Cardiac muscle cell (in vitro differentiated cells and primary cell): ENCODE data around the gene NEUROD6. TPM values are rescaled to one million over a fixed set of nuclear protein-coding genes. Genes with fewer than 3 reads are reported as not detected.

ENCODE experiments used
- DNase-seq, 2 donors: peaks; one replicate each; pipeline versions ENCODE4 v3.0.0 to v3.0.0-alpha.2; 2010 to 2017; ENCODE audit warnings: low read depth in 1 of 2, low spot score in 1 of 2
- H3K27ac ChIP-seq: fragments of 200-600 bp; sonication (generic); 2 replicates; pipeline ENCODE4 v1.5.1; 2016
- H3K27me3 ChIP-seq: fragments of 200-600 bp; sonication (generic); 2 replicates; pipeline ENCODE4 v1.6.0; 2016; ENCODE audit warnings: control low read depth
- H3K36me3 ChIP-seq: fragments of 200-600 bp; sonication (generic); 2 replicates; pipeline ENCODE4 v1.5.1; 2016; ENCODE audit warnings: control low read depth
- H3K4me1 ChIP-seq: fragments of 200-600 bp; sonication (generic); 2 replicates; pipeline ENCODE4 v1.8.1; 2017; ENCODE audit warnings: low read depth, mild to moderate bottlenecking, mixed run types
- H3K4me3 ChIP-seq: fragments of 200-600 bp; sonication (generic); 2 replicates; pipeline ENCODE4 v1.5.1; 2016; ENCODE audit warnings: mild to moderate bottlenecking
- H3K9me3 ChIP-seq: fragments of 200-600 bp; sonication (generic); 2 replicates; pipeline ENCODE4 v1.5.1; 2017; ENCODE audit warnings: low read depth, mild to moderate bottlenecking, control low read depth
- CTCF ChIP-seq: IDR thresholded peaks from 2 replicates; pipeline ENCODE4 v1.5.1; 2012; ENCODE audit warnings: low read depth, mild to moderate bottlenecking, low read length
- polyA plus RNA-seq: library from polyadenylated mRNA; unstranded; fragments of >200 nt; fragmentation: Nextera tagmentation; extraction: Ambion mirVana; gene quantifications from 2 replicates; pipeline ENCODE4 v1.2.1, GENCODE V29; 2016
- total RNA-seq: library from RNA; depleted of rRNA; stranded (reverse); fragments of >200 nt; gene quantifications from 2 replicates; pipeline ENCODE4 v1.2.3, GENCODE V29; 2016

The NEUROD6 gene
- total and polyA plus RNA-seq, 2 experiments from 2014 or later: not detected

GRCh38 chr7:31338706-31339105 is 1.8 kb downstream of the NEUROD6 start:
- no peak for TF ChIP-seq CTCF

GRCh38 chr7:31337002-31337565 is 3.4 kb downstream of the NEUROD6 start:
- H3K27ac ChIP-seq: no peak overlapping the region
- no peaks in the 10 kb centered on the region for H3K4me1 ChIP-seq
- peaks cover 75% of the 10 kb centered on the region for H3K27me3 ChIP-seq
- H3K9me3 ChIP-seq: no peaks in the 10 kb centered on the region
- H3K36me3 ChIP-seq: no peaks in the 10 kb centered on the region
- no peak overlapping the region for H3K4me3 ChIP-seq
- no peak for DNase-seq
- no peak for TF ChIP-seq CTCF

More at GRCh38 chr7:31338706-31339105, 1.8 kb downstream of the NEUROD6 start:
- Histone ChIP-seq H3K4me1 (no peaks in the 10 kb centered on the region), H3K9me3 (no peaks in the 10 kb centered on the region), H3K36me3 (no peaks in the 10 kb centered on the region), H3K4me3 (no peak overlapping the region), H3K27ac (no peak overlapping the region), H3K27me3 (peaks cover 78% of the 10 kb centered on the region)
- DNase-seq: no peak

GRCh38 chr7:31336202-31337001 is 4.1 kb downstream of the NEUROD6 start:
- Histone ChIP-seq H3K9me3 (no peaks in the 10 kb centered on the region), H3K36me3 (no peaks in the 10 kb centered on the region), H3K4me3 (peak overlapping the region; percentile 17), H3K27ac (no peak overlapping the region), H3K27me3 (peaks cover 73% of the 10 kb centered on the region), H3K4me1 (no peaks in the 10 kb centered on the region)
- peak in 1 of 2 donors; percentile 9 for DNase-seq
- TF ChIP-seq CTCF: no peak

- H3K9me3 ChIP-seq: no peaks in the 10 kb centered on the region
- DNase-seq: peak in 1 of 2 donors; percentile 12
- no peak overlapping the region for H3K27ac ChIP-seq
- peaks cover 68% of the 10 kb centered on the region for H3K27me3 ChIP-seq
- no peak for TF ChIP-seq CTCF
- no peaks in the 10 kb centered on the region for H3K4me1 ChIP-seq
- no peaks in the 10 kb centered on the region for H3K36me3 ChIP-seq
- H3K4me3 ChIP-seq: peak overlapping the region; percentile 17
Measured at GRCh38 chr7:31335884-31336201, 4.7 kb downstream of the NEUROD6 start.

GRCh38 chr7:31335161-31335856 is 5.2 kb downstream of the NEUROD6 start:
- Histone ChIP-seq H3K4me3 (no peak overlapping the region), H3K27ac (no peak overlapping the region), H3K36me3 (no peaks in the 10 kb centered on the region), H3K4me1 (no peaks in the 10 kb centered on the region), H3K9me3 (no peaks in the 10 kb centered on the region), H3K27me3 (peaks cover 63% of the 10 kb centered on the region)
- no peak for TF ChIP-seq CTCF
- peak in 1 of 2 donors; percentile 1 for DNase-seq
